ENCODE results near the gene DENND1A.

DENND1A gene

DNA sequence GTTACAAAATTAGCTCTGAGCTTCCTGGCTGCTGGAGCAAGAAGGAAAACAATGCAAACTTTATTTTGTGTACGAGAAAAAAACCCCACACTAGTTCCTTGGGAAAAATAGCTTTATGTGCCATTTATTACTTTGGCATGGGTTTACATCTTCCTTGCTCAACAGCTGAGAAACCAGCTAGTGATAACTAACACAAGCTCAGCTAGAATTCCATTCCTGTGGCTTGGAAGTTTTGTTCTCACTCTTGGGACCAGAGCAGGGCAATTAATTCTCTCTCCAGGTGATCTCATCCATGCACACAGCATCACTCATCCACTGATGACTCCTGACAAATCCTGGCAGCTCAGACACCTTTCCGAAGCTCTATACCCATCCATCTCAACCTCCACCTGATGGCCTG is 469.8 kb downstream of the DENND1A start:
- DNase-seq (ENCODE audit: low spot score): no peak

DNA sequence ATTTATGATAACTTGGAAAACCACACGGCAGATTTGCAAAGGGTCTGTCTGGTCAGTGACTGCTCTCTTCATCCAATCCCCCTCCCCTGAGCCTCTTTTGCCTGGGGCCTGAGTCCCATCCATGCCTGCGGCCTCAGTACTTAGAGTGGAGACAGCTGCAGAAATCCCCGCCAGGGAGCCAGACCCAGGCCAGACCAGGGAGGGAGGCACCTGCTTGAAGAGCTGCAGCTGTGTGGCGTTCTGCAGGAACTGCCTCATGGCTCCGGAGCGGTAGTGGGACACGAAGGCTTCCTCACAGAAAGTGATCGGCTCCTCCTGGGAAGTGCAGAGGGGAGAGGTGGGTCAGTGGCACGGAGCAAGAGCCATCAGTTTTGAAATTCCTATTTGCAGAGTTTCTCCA is 472.3 kb downstream of the DENND1A start:
- no peak for DNase-seq (ENCODE audit: low spot score)

DNA sequence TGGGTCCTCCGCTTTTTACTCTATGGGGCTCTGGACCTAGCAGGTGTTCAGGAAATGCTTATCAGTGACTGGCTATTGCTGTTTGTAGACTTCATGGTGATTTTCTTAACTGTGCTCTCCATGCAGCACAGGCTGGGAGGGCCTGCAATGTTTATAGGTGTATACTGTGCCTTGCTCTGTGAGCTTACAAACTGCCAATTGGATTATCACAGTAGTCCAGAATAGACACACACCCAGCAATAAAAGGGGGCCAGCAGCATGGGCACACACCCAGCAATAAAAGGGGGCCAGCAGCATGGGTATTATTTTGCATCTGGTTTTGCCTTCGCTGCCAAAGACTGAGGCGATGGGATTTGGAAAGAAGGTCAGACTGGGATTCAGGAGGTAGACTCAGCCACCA is 473.9 kb downstream of the DENND1A start:
- no peak for DNase-seq (ENCODE audit: low spot score)

GRCh38 chr9:123455187-123455586 is 474.7 kb downstream of the DENND1A start:
- no peak for DNase-seq (ENCODE audit: low spot score)

DNA sequence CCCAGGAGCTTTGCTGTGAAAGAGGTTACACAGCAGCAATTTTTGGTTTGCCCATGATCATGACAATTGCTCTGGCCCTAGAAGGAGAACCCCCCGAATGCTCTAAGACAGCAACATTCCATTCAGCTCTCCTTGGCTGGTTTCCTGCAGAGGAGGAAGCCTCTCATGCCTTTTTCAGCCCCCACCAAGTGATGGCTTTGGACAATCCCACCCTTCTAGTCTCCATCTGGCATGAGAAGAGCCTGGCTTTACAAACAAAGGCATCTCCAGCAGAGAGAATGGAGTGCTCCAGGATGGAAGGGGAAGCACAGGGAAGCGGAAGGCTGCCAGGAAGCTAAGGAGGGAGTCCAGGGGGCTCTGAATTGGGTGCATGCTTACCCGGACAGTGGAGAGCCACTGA is 475.6 kb downstream of the DENND1A start:
- no peak for DNase-seq (ENCODE audit: low spot score)

DNA sequence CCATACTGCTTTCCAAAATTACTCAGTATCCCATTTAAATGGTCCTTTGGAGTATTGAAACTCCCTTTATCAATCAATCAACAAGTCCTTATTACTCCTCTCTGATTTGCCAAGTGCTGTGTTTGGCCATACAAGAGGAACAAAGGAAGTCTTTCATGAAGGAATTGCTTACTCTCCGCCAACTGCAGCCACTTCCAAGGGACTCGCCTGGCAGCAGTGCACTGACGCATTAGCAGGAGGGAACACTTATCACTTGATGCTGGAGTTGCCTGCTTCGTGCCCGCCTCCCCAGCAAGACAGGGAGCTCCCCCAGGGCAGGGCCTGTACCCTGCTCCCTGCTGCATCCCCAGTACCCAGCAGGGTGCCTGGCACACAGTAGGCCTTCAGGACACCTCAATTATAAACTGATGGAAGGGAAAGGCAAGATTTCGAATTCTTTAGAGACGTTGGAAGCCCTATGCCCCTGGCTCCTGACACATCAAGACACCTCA is 476.1 kb downstream of the DENND1A start:
- peak; percentile 25 for DNase-seq (ENCODE audit: low spot score)

DNA sequence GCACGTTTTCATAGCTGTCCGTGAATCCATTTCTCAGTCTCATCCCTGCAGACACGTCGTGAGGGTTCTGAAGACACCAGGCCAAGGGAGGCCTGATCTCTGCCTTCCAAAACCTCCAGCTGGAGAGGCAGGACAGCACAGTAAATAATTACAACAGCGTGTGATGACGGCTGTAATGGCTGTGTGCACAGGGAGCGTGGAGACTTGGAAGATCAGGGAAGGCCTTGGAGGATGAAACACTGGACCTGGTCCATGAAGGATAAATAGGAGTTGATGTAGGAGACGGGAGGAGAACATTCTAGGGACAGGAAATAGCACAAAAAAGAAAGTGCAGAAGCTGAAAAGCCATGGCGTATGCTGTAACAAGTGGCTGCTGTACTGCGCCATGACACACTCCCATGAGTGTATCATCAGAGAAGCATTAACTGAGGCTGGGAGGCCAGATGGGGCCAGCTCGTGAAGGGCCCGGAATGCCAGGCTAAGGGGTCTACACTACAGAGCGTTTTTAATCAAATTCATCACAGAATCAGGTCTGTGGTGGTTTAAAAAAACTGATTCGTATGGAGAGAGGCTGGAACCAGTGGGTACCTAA is 476.8 kb downstream of the DENND1A start:
- DNase-seq (ENCODE audit: low spot score): no peak

GRCh38 chr9:123450996-123451395 is 478.9 kb downstream of the DENND1A start:
- peak; percentile 94 for DNase-seq (ENCODE audit: low spot score)

- DNase-seq (ENCODE audit: low spot score): no peak
Observed at GRCh38 chr9:123450098-123450770, 479.7 kb downstream of the DENND1A start.

DNA sequence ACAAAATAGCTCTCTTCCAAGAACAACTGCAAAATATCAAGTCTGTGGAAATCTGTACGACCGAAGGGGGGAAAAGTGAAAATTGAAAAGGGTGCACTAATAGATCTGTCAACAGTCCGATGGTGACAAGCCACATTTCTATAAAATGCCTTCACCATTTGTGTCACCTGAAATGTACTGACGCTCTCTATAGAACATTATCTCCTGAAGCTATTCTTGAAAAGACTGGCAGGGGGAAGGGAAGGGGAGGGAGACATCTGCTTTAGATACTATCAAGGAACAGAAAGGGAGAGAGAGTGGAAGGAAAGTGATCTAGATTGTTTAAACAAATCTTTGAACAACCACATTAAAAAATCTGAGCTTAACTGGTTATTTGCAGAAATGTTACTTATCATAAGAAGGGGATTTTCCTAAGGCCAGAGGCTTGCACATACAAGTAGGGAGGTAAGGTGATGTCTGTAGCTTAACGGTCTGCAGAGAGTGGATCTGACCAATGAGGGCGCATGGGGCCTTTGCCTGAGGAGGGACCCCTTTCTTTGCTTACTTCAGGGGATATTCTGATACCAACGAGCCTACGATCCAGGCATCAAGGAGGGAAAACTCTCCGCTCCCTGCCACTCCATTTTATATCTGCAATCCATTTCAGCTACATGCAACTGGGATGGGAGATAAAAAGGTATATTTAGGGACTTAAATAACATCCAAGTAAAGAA is 481.8 kb downstream of the DENND1A start:
- DNase-seq (ENCODE audit: low spot score): no peak

GRCh38 chr9:123445981-123446610 is 483.8 kb downstream of the DENND1A start:
- DNase-seq (ENCODE audit: low spot score): no peak

- DNase-seq (ENCODE audit: low spot score): no peak
Observed at GRCh38 chr9:123445116-123445515, 484.8 kb downstream of the DENND1A start.

- no peak for DNase-seq (ENCODE audit: low spot score)
Observed at GRCh38 chr9:123441769-123442168, 488.2 kb downstream of the DENND1A start.

GRCh38 chr9:123440256-123440655 is 489.7 kb downstream of the DENND1A start:
- no peak for DNase-seq (ENCODE audit: low spot score)

- DNase-seq (ENCODE audit: low spot score): no peak
Observed at GRCh38 chr9:123438821-123439220, 491.1 kb downstream of the DENND1A start.

- DNase-seq (ENCODE audit: low spot score): no peak
Observed at GRCh38 chr9:123438321-123438720, 491.6 kb downstream of the DENND1A start.

GRCh38 chr9:123437201-123437600 is 492.7 kb downstream of the DENND1A start:
- no peak for DNase-seq (ENCODE audit: low spot score)

- DNase-seq (ENCODE audit: low spot score): no peak
Observed at GRCh38 chr9:123435471-123435870, 494.5 kb downstream of the DENND1A start.

- no peak for DNase-seq (ENCODE audit: low spot score)
Observed at GRCh38 chr9:123434619-123435240, 495.2 kb downstream of the DENND1A start.

- no peak for DNase-seq (ENCODE audit: low spot score)
Observed at GRCh38 chr9:123432331-123433236, 497.3 kb downstream of the DENND1A start.

DNA sequence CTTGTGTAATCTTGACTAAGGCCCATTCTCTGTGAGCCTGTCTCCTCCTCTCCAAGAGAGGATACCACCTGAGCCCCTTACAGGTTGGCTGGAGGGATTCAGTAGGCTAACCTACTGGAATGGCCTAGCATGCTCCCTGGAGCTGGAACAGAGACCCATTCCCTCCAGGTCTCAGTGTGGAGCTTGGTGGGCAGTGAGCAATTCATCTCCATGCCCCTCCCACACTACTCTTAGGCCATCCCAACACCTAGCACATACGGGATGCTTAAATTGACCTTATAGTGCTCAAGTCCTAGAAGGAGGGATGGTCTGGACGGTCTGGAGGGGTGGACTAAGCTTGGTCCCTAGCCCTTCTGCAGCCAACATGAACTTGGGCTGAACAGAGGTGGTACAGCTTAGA is 498.3 kb downstream of the DENND1A start:
- DNase-seq (ENCODE audit: low spot score): no peak

Measured in cerebellar cortex (tissue), 1 donor.